ENCODE measurements around the gene TMTC2. TPM values are rescaled to one million over a fixed set of nuclear protein-coding genes. Genes with fewer than 3 reads are reported as not detected.

Gene TMTC2
- total and polyA plus RNA-seq, 2 experiments from 2014 or later: 1.5 to 12.0 TPM

GRCh38 chr12:83084516-83085234, 398.0 kb downstream of the TMTC2 start:
- no peak overlapping the region for H3K4me2 ChIP-seq
- H3K36me3 ChIP-seq (replicated peaks; ENCODE audit: insufficient read depth, low read depth): no peaks in the 10 kb centered on the region
- H3K9me2 ChIP-seq (replicated peaks; ENCODE audit: insufficient read depth): no peaks in the 10 kb centered on the region
- H2AFZ ChIP-seq: no peak overlapping the region
- no peaks in the 10 kb centered on the region for H3K4me1 ChIP-seq (ENCODE audit: insufficient read depth)
- TF ChIP-seq EZH2 (IDR thresholded peaks at IDR 0.05; ENCODE audit: borderline replicate concordance) (no peak), EZH2phosphoT487 (IDR thresholded peaks at IDR 0.05; ENCODE audit: low read depth, severe bottlenecking, unreplicated experiment) (no peak)
- TF ChIP-seq, protein P1, sequence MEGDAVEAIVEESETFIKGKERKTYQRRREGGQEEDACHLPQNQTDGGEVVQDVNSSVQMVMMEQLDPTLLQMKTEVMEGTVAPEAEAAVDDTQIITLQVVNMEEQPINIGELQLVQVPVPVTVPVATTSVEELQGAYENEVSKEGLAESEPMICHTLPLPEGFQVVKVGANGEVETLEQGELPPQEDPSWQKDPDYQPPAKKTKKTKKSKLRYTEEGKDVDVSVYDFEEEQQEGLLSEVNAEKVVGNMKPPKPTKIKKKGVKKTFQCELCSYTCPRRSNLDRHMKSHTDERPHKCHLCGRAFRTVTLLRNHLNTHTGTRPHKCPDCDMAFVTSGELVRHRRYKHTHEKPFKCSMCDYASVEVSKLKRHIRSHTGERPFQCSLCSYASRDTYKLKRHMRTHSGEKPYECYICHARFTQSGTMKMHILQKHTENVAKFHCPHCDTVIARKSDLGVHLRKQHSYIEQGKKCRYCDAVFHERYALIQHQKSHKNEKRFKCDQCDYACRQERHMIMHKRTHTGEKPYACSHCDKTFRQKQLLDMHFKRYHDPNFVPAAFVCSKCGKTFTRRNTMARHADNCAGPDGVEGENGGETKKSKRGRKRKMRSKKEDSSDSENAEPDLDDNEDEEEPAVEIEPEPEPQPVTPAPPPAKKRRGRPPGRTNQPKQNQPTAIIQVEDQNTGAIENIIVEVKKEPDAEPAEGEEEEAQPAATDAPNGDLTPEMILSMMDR (IDR thresholded peaks at IDR 0.05; ENCODE audit: poor library complexity): no peak
- no peaks in the 10 kb centered on the region for H4K20me1 ChIP-seq (ENCODE audit: insufficient read depth, poor library complexity, severe bottlenecking)
- DNase-seq (ENCODE audit: low spot score): no peak
- no peaks in the 10 kb centered on the region for H3K9me3 ChIP-seq (ENCODE audit: low read depth)
- no peak overlapping the region for H3K27ac ChIP-seq
- no peaks in the 10 kb centered on the region for H3K27me3 ChIP-seq
- 69% methylated on average over 3 of the region's 3 CpGs for WGBS (ENCODE audit: low lambda C conversion rate, missing lambda C conversion rate)
- no peaks in the 10 kb centered on the region for H3K79me2 ChIP-seq
- H3K4me3 ChIP-seq: no peak overlapping the region

GRCh38 chr12:83086023-83086422, 399.3 kb downstream of the TMTC2 start:
- TF ChIP-seq, protein P1 (IDR thresholded peaks at IDR 0.05; ENCODE audit: poor library complexity): no peak
- TF ChIP-seq EZH2 (IDR thresholded peaks at IDR 0.05; ENCODE audit: borderline replicate concordance) (no peak), EZH2phosphoT487 (IDR thresholded peaks at IDR 0.05; ENCODE audit: low read depth, severe bottlenecking, unreplicated experiment) (no peak)
- WGBS (ENCODE audit: low lambda C conversion rate, missing lambda C conversion rate): over 99% methylated on average over 10 of the region's 10 CpGs
- no peaks in the 10 kb centered on the region for H3K9me2 ChIP-seq (replicated peaks; ENCODE audit: insufficient read depth)

GRCh38 chr12:83089575-83089974, 402.9 kb downstream of the TMTC2 start:
- WGBS (ENCODE audit: low lambda C conversion rate, missing lambda C conversion rate): 95% methylated on average over 2 of the region's 2 CpGs
- Histone ChIP-seq H4K20me1 (ENCODE audit: insufficient read depth, poor library complexity, severe bottlenecking) (no peaks in the 10 kb centered on the region), H2AFZ (no peak overlapping the region), H3K4me1 (ENCODE audit: insufficient read depth) (no peaks in the 10 kb centered on the region), H3K4me2 (no peak overlapping the region), H3K36me3 (replicated peaks; ENCODE audit: insufficient read depth, low read depth) (no peaks in the 10 kb centered on the region), H3K4me3 (no peak overlapping the region), H3K27me3 (no peaks in the 10 kb centered on the region), H3K27ac (no peak overlapping the region), H3K79me2 (no peaks in the 10 kb centered on the region), H3K9me3 (ENCODE audit: low read depth) (no peaks in the 10 kb centered on the region), H3K9me2 (replicated peaks; ENCODE audit: insufficient read depth) (no peaks in the 10 kb centered on the region)
- TF ChIP-seq, protein P1 (IDR thresholded peaks at IDR 0.05; ENCODE audit: poor library complexity): no peak
- TF ChIP-seq EZH2 (IDR thresholded peaks at IDR 0.05; ENCODE audit: borderline replicate concordance) (no peak), EZH2phosphoT487 (IDR thresholded peaks at IDR 0.05; ENCODE audit: low read depth, severe bottlenecking, unreplicated experiment) (no peak)
- no peak for DNase-seq (ENCODE audit: low spot score)

More at GRCh38 chr12:83086023-83086422, 399.3 kb downstream of the TMTC2 start:
- H4K20me1 ChIP-seq (ENCODE audit: insufficient read depth, poor library complexity, severe bottlenecking): no peaks in the 10 kb centered on the region
- H3K27me3 ChIP-seq: no peaks in the 10 kb centered on the region
- no peak overlapping the region for H3K27ac ChIP-seq
- no peaks in the 10 kb centered on the region for H3K79me2 ChIP-seq
- H3K36me3 ChIP-seq (replicated peaks; ENCODE audit: insufficient read depth, low read depth): no peaks in the 10 kb centered on the region
- no peak overlapping the region for H2AFZ ChIP-seq
- no peak overlapping the region for H3K4me3 ChIP-seq
- no peaks in the 10 kb centered on the region for H3K9me3 ChIP-seq (ENCODE audit: low read depth)
- no peak overlapping the region for H3K4me2 ChIP-seq
- no peak for DNase-seq (ENCODE audit: low spot score)
- no peaks in the 10 kb centered on the region for H3K4me1 ChIP-seq (ENCODE audit: insufficient read depth)

Data from hepatocyte (in vitro differentiated cells).